Measurements from ENCODE around the gene PRDX5.
A peak's percentile ranks its signal among the peaks of the same experiment; 100 is the strongest.

PRDX5 gene

DNA sequence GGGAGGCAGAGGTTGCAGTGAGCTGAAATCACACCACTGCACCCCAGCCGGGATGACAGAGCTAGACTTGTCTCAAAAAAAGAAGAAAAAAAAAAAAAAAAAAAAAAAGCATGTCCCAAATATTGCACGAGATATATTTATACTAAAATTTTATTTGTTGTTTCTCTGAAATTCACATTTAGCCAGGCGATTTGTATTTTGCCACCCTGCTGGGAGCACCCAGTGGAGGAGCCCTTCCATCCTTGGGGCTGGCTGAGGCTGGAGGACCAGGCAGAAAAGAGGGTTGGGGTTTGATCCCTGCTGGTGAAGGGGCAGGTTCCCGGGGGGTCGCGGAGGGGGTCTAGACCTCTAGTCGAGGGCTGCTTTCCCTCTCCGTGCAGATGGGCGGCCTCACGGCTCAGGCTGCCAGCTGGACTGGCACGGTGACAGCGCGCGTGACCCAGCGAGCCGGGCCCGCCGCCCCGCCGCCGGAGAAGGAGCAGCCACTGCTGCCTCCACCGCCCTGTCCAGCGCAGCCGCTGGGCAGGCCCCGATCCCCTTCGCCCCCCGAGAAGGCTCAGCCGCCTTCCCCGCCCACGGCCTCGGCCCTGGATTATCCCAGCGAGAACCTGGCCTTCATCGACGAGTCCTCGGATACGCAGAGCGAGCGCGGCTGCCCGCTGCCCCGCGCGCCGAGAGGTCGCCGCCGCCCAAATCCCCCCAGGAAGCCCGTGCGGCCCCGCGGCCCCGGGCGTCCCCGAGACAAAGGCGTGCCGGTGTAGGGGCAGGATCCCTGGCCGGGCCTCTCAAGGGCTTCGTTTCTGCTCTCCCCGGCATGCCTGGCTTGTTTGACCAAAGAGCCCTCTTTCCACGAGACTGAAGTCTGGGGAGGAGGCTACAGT, 18.7 kb upstream of the PRDX5 start:
- Histone ChIP-seq H3K27ac (replicated peaks) (no peak overlapping the region), H3K4me3 (replicated peaks; ENCODE audit: insufficient read depth, low read length) (no peak overlapping the region), H3K27me3 (ENCODE audit: insufficient read depth, poor library complexity, severe bottlenecking) (peaks cover 61% of the 10 kb centered on the region)
- TF ChIP-seq CTCF (IDR thresholded peaks at IDR 0.05; ENCODE audit: insufficient read depth, low read length) (no peak), POLR2AphosphoS5 (IDR thresholded peaks at IDR 0.05; ENCODE audit: low read depth) (no peak), SPI1 (IDR thresholded peaks at IDR 0.05; ENCODE audit: borderline replicate concordance, low read depth) (no peak), GABPA (IDR thresholded peaks at IDR 0.05; ENCODE audit: low read depth) (no peak)
- TF ChIP-seq, protein P1, sequence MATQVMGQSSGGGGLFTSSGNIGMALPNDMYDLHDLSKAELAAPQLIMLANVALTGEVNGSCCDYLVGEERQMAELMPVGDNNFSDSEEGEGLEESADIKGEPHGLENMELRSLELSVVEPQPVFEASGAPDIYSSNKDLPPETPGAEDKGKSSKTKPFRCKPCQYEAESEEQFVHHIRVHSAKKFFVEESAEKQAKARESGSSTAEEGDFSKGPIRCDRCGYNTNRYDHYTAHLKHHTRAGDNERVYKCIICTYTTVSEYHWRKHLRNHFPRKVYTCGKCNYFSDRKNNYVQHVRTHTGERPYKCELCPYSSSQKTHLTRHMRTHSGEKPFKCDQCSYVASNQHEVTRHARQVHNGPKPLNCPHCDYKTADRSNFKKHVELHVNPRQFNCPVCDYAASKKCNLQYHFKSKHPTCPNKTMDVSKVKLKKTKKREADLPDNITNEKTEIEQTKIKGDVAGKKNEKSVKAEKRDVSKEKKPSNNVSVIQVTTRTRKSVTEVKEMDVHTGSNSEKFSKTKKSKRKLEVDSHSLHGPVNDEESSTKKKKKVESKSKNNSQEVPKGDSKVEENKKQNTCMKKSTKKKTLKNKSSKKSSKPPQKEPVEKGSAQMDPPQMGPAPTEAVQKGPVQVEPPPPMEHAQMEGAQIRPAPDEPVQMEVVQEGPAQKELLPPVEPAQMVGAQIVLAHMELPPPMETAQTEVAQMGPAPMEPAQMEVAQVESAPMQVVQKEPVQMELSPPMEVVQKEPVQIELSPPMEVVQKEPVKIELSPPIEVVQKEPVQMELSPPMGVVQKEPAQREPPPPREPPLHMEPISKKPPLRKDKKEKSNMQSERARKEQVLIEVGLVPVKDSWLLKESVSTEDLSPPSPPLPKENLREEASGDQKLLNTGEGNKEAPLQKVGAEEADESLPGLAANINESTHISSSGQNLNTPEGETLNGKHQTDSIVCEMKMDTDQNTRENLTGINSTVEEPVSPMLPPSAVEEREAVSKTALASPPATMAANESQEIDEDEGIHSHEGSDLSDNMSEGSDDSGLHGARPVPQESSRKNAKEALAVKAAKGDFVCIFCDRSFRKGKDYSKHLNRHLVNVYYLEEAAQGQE (IDR thresholded peaks at IDR 0.05; ENCODE audit: insufficient replicate concordance, low read depth): no peak
- DNase-seq (ENCODE audit: low read depth in 1 of 2, low spot score in 1 of 2): no peak

DNA sequence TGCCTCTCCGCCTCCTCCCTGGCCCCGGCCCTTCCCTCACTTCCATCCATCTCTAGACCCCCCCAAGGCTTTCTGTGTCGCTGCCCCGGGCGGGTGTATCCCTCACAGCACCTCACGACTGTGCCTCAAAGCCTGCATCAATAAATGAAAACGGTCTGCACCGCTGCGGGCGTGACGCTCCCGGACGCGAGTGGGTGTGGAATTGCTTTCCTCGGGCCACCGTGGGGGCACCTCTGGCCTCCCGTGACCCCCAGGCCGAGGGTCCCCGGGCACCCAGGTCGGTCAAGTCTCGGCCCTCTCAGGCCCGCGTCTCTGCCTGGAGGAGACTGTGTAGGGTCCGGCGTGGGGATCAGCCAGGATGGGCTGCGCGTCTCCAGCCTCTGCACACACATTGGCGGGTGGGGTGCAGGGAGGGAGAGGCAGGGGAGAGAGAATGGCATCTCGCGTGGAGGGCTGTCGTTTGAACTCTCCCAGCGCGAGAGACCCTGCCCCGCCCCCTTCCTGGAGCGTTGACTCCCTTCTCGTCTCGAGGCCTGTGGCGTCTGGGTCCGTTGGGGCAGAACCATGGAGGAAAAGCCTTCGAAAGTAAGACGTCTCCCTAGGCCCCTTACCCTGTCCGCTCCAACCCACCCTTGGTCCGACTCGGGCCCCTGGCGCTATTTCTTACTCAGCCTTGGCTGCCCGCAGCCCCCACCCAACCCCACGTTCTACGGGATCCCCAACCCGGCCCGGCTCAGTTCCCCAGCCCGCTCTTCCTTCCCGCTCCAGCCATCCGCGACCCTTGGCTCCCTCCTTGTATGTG, 17.9 kb upstream of the PRDX5 start, which contains the start of gene CATSPERZ:
CATSPERZ (plus strand) TSS at position 512 of the 802 bp plus-strand sequence; CDS start at position 565, 53 bp downstream.
- Histone ChIP-seq H3K4me3 (replicated peaks; ENCODE audit: insufficient read depth, low read length) (peak within 1 kb of the TSS; percentile 16), H3K27ac (replicated peaks) (no peak within 1 kb of the TSS), H3K27me3 (ENCODE audit: insufficient read depth, poor library complexity, severe bottlenecking) (peaks cover 56% of the 10 kb centered on the region)
- no peak for TF ChIP-seq POLR2AphosphoS5 (IDR thresholded peaks at IDR 0.05; ENCODE audit: low read depth)
- TF ChIP-seq, protein P1 (IDR thresholded peaks at IDR 0.05; ENCODE audit: insufficient replicate concordance, low read depth): no peak
- TF ChIP-seq GABPA (IDR thresholded peaks at IDR 0.05; ENCODE audit: low read depth): no peak
- no peak for TF ChIP-seq SPI1 (IDR thresholded peaks at IDR 0.05; ENCODE audit: borderline replicate concordance, low read depth)
- no peak for TF ChIP-seq CTCF (IDR thresholded peaks at IDR 0.05; ENCODE audit: insufficient read depth, low read length)
- DNase-seq (ENCODE audit: low read depth in 1 of 2, low spot score in 1 of 2): no peak

- H3K27ac ChIP-seq (replicated peaks): no peak overlapping the region
Observed at GRCh38 chr11:64303109-64304031, 14.6 kb upstream of the PRDX5 start.

More at GRCh38 chr11:64303109-64304031, 14.6 kb upstream of the PRDX5 start:
- TF ChIP-seq CTCF (IDR thresholded peaks at IDR 0.05; ENCODE audit: insufficient read depth, low read length): no peak
- no peak for TF ChIP-seq GABPA (IDR thresholded peaks at IDR 0.05; ENCODE audit: low read depth)
- TF ChIP-seq SPI1 (IDR thresholded peaks at IDR 0.05; ENCODE audit: borderline replicate concordance, low read depth): no peak
- TF ChIP-seq POLR2AphosphoS5 (IDR thresholded peaks at IDR 0.05; ENCODE audit: low read depth): no peak
- TF ChIP-seq, protein P1 (IDR thresholded peaks at IDR 0.05; ENCODE audit: insufficient replicate concordance, low read depth): no peak
- DNase-seq (ENCODE audit: low read depth in 1 of 2, low spot score in 1 of 2): no peak
- H3K4me3 ChIP-seq (replicated peaks; ENCODE audit: insufficient read depth, low read length): peak overlapping the region; percentile 47; the same call in 1 of the 2 replicates
- peaks cover 25% of the 10 kb centered on the region for H3K27me3 ChIP-seq (ENCODE audit: insufficient read depth, poor library complexity, severe bottlenecking)

Data from HL-60 (cell line).